PC-3 (cell line): ENCODE data around the gene TMEM184A. TPM values are rescaled to one million over a fixed set of nuclear protein-coding genes. Genes with fewer than 3 reads are reported as not detected.

Experiments
- ATAC-seq: fragments of 200-7000 bp; cut with Tn5 transposase; 2 replicates; pipeline ENCODE4 v1.9.1; 2020; ENCODE audit warnings: mild to moderate bottlenecking, moderate library complexity
- BruUV-seq: library from RNA; stranded (reverse); fragments of 400-500 nt; replicated peaks from 2 replicates; lab custom pipeline; 2021; lab: Mats Ljungman, UMichigan
- CTCF ChIA-PET: fragments of 300-600 bp; sonication (Branson Sonifier 250); formaldehyde crosslinking; loops from one replicate; lab custom pipeline; 2022; ENCODE audit warnings: antibody characterized with exemption; lab: Charles Lee
- POLR2A ChIA-PET: fragments of 300-600 bp; sonication (Branson Sonifier 250); formaldehyde crosslinking; loops from one replicate; lab custom pipeline; 2022; ENCODE audit warnings: antibody characterized with exemption; ENCODE audit not compliant: unreplicated experiment; lab: Charles Lee
- DNase-seq: peaks from one replicate; pipeline ENCODE4 v3.0.0-alpha.2; 2015
- H2AFZ ChIP-seq: fragments of 300-600 bp; sonication (generic); 2 replicates; pipeline ENCODE4 v1.6.0; 2016; ENCODE audit warnings: antibody characterized with exemption, low read length
- H3F3A ChIP-seq: fragments of 300-600 bp; sonication (generic); one replicate; pipeline ENCODE4 v1.6.0; 2017; ENCODE audit warnings: antibody characterized with exemption, low read length, control low read depth, mild to moderate bottlenecking; ENCODE audit not compliant: unreplicated experiment
- H3K27ac ChIP-seq: fragments of 300-600 bp; sonication (generic); 2 replicates; pipeline ENCODE4 v1.5.1; 2016; ENCODE audit warnings: mild to moderate bottlenecking, low read length
- H3K27me3 ChIP-seq: fragments of 300-600 bp; sonication (generic); 2 replicates; pipeline ENCODE4 v1.6.1; 2016; ENCODE audit warnings: low read length, mixed read lengths
- H3K36me3 ChIP-seq: fragments of 300-600 bp; sonication (generic); 2 replicates; pipeline ENCODE4 v1.6.1; 2016; ENCODE audit warnings: low read depth, mixed run types, low read length, mixed read lengths
- H3K4me1 ChIP-seq: fragments of 300-600 bp; sonication (generic); 2 replicates; pipeline ENCODE4 v1.5.1; 2016; ENCODE audit warnings: low read length; ENCODE audit not compliant: insufficient read depth
- H3K4me2 ChIP-seq: fragments of 300-600 bp; sonication (generic); 2 replicates; pipeline ENCODE4 v1.6.0; 2016; ENCODE audit warnings: low read length
- H3K4me3 ChIP-seq: fragments of 300-600 bp; sonication (generic); 2 replicates; pipeline ENCODE4 v1.5.1; 2016; ENCODE audit warnings: mild to moderate bottlenecking, low read length, mixed read lengths
- H3K79me2 ChIP-seq: fragments of 300-600 bp; sonication (generic); 2 replicates; pipeline ENCODE4 v1.6.1; 2017; ENCODE audit warnings: low read length, mixed read lengths
- H3K9ac ChIP-seq: fragments of 300-600 bp; sonication (generic); 2 replicates; pipeline ENCODE4 v1.6.0; 2016; ENCODE audit warnings: mild to moderate bottlenecking, low read length
- H3K9me2 ChIP-seq: fragments of 300-600 bp; sonication (generic); replicated peaks from 2 replicates; pipeline ENCODE4 v1.6.1; 2016; ENCODE audit warnings: mixed run types, low read length, mixed read lengths
- H3K9me3 ChIP-seq: fragments of 300-600 bp; sonication (generic); 2 replicates; pipeline ENCODE4 v1.6.1; 2016; ENCODE audit warnings: low read length, mixed read lengths
- H4K20me1 ChIP-seq: fragments of 300-600 bp; sonication (generic); 2 replicates; pipeline ENCODE4 v1.6.1; 2016; ENCODE audit warnings: low read length, mixed read lengths
- CTCF ChIP-seq: fragments of 300-600 bp; sonication (generic); conservative IDR thresholded peaks from 2 replicates; pipeline ENCODE4 v1.5.1; 2017; ENCODE audit warnings: antibody characterized with exemption, low read depth, mild to moderate bottlenecking, low read length
- EZH2 ChIP-seq: fragments of 300-600 bp; sonication (generic); IDR thresholded peaks from one replicate; pipeline ENCODE4 v1.6.1; 2017; ENCODE audit warnings: antibody characterized with exemption, mild to moderate bottlenecking, low read length; ENCODE audit not compliant: unreplicated experiment
- EZH2phosphoT487 ChIP-seq: fragments of 300-600 bp; sonication (generic); IDR thresholded peaks from 2 replicates; pipeline ENCODE4 v1.6.1; 2018; ENCODE audit warnings: mild to moderate bottlenecking, antibody characterized with exemption, low read length, borderline replicate concordance
- intact Hi-C: fragments of 100-400 bp; cut with micrococcal nuclease; formaldehyde crosslinking; loops from 2 replicates; pipeline ENCODE4 v1.9.0; 2023
- total RNA-seq: library from RNA; depleted of rRNA; stranded (reverse); fragments of >200 nt; gene quantifications from 2 replicates; pipeline ENCODE4 v1.2.3, GENCODE V29; 2014

The TMEM184A gene
- total RNA-seq, 1 experiment from 2014 or later, result 23.1 TPM

- H3K79me2 ChIP-seq, result no peaks in the 10 kb centered on the region
- no peaks in the 10 kb centered on the region for H3K36me3 ChIP-seq
- H3F3A ChIP-seq, result no peaks in the 10 kb centered on the region
- H3K9ac ChIP-seq, result no peak overlapping the region
- TF ChIP-seq EZH2phosphoT487 (no peak), CTCF (peak; percentile 83)
- DNase-seq (peak; percentile 75), ATAC-seq (peak; percentile 99)
- no peaks in the 10 kb centered on the region for H3K4me1 ChIP-seq
- ChIA-PET CTCF (interaction anchor here (0.6 kb wide), 1 partner anchor 768 kb away, joined by 8 read pairs; no protein-coding TSS in a partner anchor), POLR2A (no interaction called here)
- BruUV-seq, result no TSS peak
- no peaks in the 10 kb centered on the region for H3K27me3 ChIP-seq
- H3K9me3 ChIP-seq, result no peaks in the 10 kb centered on the region
- 0 out of 2 replicates have a peak overlapping the region, but pooled peaks have one; percentile 30 for H3K4me2 ChIP-seq
- H3K9me2 ChIP-seq, result no peaks in the 10 kb centered on the region
- H4K20me1 ChIP-seq, result no peaks in the 10 kb centered on the region
- H2AFZ ChIP-seq, result no peak overlapping the region
- no peak overlapping the region for H3K4me3 ChIP-seq
- no peak overlapping the region for H3K27ac ChIP-seq
- intact Hi-C loops, result loop anchor here (2.0 to 10.0 kb wide), 2 partner anchors 179 to 775 kb away; partner anchors contain the start of gene EIF3B
Measured at GRCh38 chr7:1579481-1580421, 23.7 kb upstream of the TMEM184A start.

GRCh38 chr7:1578513-1578912 lies 22.5 kb upstream of the TMEM184A start:
- no peaks in the 10 kb centered on the region for H3K9me2 ChIP-seq
- no peak overlapping the region for H3K9ac ChIP-seq
- H3K4me1 ChIP-seq, result no peaks in the 10 kb centered on the region
- no peaks in the 10 kb centered on the region for H3F3A ChIP-seq
- no peak for DNase-seq
- H3K79me2 ChIP-seq, result no peaks in the 10 kb centered on the region
- TF ChIP-seq EZH2phosphoT487, result no peak
- TF ChIP-seq EZH2, result no peak
- no TSS peak for BruUV-seq
- POLR2A ChIA-PET, result no interaction called here
- no peak for ATAC-seq
- H3K9me3 ChIP-seq, result no peaks in the 10 kb centered on the region
- no peak overlapping the region for H3K4me3 ChIP-seq
- H2AFZ ChIP-seq, result no peak overlapping the region
- CTCF ChIA-PET, result no interaction called here
- H3K27ac ChIP-seq, result no peak overlapping the region
- H3K4me2 ChIP-seq, result no peak overlapping the region
- H4K20me1 ChIP-seq, result no peaks in the 10 kb centered on the region
- intact Hi-C loops, result loop anchor here (2.0 to 10.0 kb wide), 2 partner anchors 180 to 776 kb away; partner anchors contain the start of gene EIF3B
- H3K36me3 ChIP-seq, result no peaks in the 10 kb centered on the region
- no peaks in the 10 kb centered on the region for H3K27me3 ChIP-seq

- no peak for ATAC-seq
- H3K36me3 ChIP-seq, result no peaks in the 10 kb centered on the region
- H3K27me3 ChIP-seq, result no peaks in the 10 kb centered on the region
- no peak overlapping the region for H3K4me3 ChIP-seq
- no peaks in the 10 kb centered on the region for H3K9me3 ChIP-seq
- BruUV-seq, result no TSS peak
- CTCF ChIA-PET, result interaction anchor here (0.7 kb wide), 1 partner anchor 160 kb away, joined by 3 read pairs; no protein-coding TSS in a partner anchor
- no peak for DNase-seq
- no peaks in the 10 kb centered on the region for H4K20me1 ChIP-seq
- H3K27ac ChIP-seq, result no peak overlapping the region
- H3K79me2 ChIP-seq, result no peaks in the 10 kb centered on the region
- H3K9me2 ChIP-seq, result no peaks in the 10 kb centered on the region
- no peak overlapping the region for H3K4me2 ChIP-seq
- no peaks in the 10 kb centered on the region for H3F3A ChIP-seq
- H3K4me1 ChIP-seq, result no peaks in the 10 kb centered on the region
- H2AFZ ChIP-seq, result no peak overlapping the region
- POLR2A ChIA-PET, result no interaction called here
- no peak overlapping the region for H3K9ac ChIP-seq
- intact Hi-C loops, result loop anchor here (10.0 kb wide), 1 partner anchor 778 kb away; the partner anchor contains the start of gene EIF3B
- TF ChIP-seq CTCF, result no peak
- TF ChIP-seq EZH2, result no peak
- TF ChIP-seq EZH2phosphoT487, result no peak
Measured at GRCh38 chr7:1576521-1577253, 20.7 kb upstream of the TMEM184A start.
